Stomach (tissue), 4 donors: ENCODE data around the gene AFDN.

Experiments
- POLR2A ChIP-seq, 4 donors: fragments of 450-650 bp; IDR thresholded peaks; one replicate each; pipeline ENCODE4 v1.6.1; 2016; ENCODE audit warnings: antibody characterized with exemption in 4 of 4, control low read depth in 2 of 4, mild to moderate bottlenecking in 1 of 4, moderate library complexity in 1 of 4
- POLR2AphosphoS5 ChIP-seq, 3 donors: sonication (generic); formaldehyde crosslinking; IDR thresholded peaks; one replicate each; pipeline ENCODE4 v1.6.1; 2016; ENCODE audit warnings: antibody characterized with exemption in 3 of 3
- TF ChIP-seq, protein P1 (sequence below), 7 experiments: fragments of 450-650 bp in 4 of 7; fragments of 200-600 bp in 3 of 7; sonication (generic) in 3 of 7; IDR thresholded peaks; one replicate each; pipeline ENCODE4 v1.5.1; 2016 to 2019; ENCODE audit warnings: antibody characterized with exemption in 7 of 7, control low read depth in 2 of 7, mild to moderate bottlenecking in 1 of 7

DNA sequence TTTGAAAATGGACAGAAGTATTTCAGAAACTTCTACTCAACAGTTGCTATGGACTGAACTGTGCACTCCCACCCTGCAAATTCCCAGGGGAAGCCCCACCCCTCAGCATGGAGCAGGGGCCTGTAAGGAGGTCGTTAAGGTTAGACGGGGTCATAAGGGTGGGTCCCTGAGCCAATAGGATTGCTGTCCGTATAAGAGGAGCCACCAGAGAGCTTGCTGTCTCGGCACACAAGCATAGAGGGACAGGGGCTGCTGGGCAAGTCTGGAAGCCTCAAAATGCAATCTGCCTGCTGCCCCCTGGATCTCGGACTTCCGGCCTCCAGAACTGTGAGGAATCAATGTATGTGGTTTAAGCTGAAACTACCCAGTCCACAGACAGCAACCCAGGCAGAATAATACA lies 37.4 kb upstream of the AFDN start:
- TF ChIP-seq POLR2AphosphoS5 (IDR thresholded peaks at IDR 0.05) = no peak
- TF ChIP-seq POLR2A (IDR thresholded peaks at IDR 0.05) = no peak
- TF ChIP-seq, protein P1, sequence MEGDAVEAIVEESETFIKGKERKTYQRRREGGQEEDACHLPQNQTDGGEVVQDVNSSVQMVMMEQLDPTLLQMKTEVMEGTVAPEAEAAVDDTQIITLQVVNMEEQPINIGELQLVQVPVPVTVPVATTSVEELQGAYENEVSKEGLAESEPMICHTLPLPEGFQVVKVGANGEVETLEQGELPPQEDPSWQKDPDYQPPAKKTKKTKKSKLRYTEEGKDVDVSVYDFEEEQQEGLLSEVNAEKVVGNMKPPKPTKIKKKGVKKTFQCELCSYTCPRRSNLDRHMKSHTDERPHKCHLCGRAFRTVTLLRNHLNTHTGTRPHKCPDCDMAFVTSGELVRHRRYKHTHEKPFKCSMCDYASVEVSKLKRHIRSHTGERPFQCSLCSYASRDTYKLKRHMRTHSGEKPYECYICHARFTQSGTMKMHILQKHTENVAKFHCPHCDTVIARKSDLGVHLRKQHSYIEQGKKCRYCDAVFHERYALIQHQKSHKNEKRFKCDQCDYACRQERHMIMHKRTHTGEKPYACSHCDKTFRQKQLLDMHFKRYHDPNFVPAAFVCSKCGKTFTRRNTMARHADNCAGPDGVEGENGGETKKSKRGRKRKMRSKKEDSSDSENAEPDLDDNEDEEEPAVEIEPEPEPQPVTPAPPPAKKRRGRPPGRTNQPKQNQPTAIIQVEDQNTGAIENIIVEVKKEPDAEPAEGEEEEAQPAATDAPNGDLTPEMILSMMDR (IDR thresholded peaks at IDR 0.05) = no peak
